GM23338 (cell line): Measurements from ENCODE around the gene SLC3A2. TPM values are rescaled to one million over a fixed set of nuclear protein-coding genes. Genes with fewer than 3 reads are reported as not detected.
"Not testable (repeated sequence)": the region's sequence is repeated elsewhere in the genome, so short reads cannot be mapped to it uniquely, and the experiment has no call there.

ENCODE experiments used
- ATAC-seq: fragments of 200-7000 bp; cut with Tn5 transposase; 3 replicates; pipeline ENCODE4 v1.9.1; 2020
- DNase-seq: peaks from one replicate; pipeline ENCODE4 v3.0.0-alpha.2; 2015; ENCODE audit warnings: low spot score
- H2AFZ ChIP-seq: fragments of 200-600 bp; sonication (generic); 2 replicates; pipeline ENCODE4 v1.8.0; 2016; ENCODE audit warnings: antibody characterized with exemption, mild to moderate bottlenecking, moderate library complexity
- H3F3A ChIP-seq: fragments of 200-600 bp; sonication (generic); replicated peaks from 2 replicates; pipeline ENCODE4 v1.8.0; 2017; ENCODE audit warnings: antibody characterized with exemption, mixed run types, low read depth
- H3K27ac ChIP-seq: fragments of 200-600 bp; sonication (generic); 2 replicates; pipeline ENCODE4 v1.6.1; 2016; ENCODE audit warnings: low read depth
- H3K27me3 ChIP-seq: fragments of 200-600 bp; sonication (generic); 2 replicates; pipeline ENCODE4 v1.8.0; 2016; ENCODE audit warnings: mild to moderate bottlenecking, mixed run types, moderate library complexity; ENCODE audit not compliant: insufficient read depth
- H3K36me3 ChIP-seq: fragments of 200-600 bp; sonication (generic); 2 replicates; pipeline ENCODE4 v1.8.0; 2016; ENCODE audit warnings: mild to moderate bottlenecking; ENCODE audit not compliant: insufficient read depth
- H3K4me1 ChIP-seq: fragments of 200-600 bp; sonication (generic); 2 replicates; pipeline ENCODE4 v1.8.0; 2016; ENCODE audit warnings: mild to moderate bottlenecking, moderate library complexity; ENCODE audit not compliant: insufficient read depth
- H3K4me2 ChIP-seq: fragments of 200-600 bp; sonication (generic); 2 replicates; pipeline ENCODE4 v1.7.1; 2017; ENCODE audit warnings: mixed run types
- H3K4me3 ChIP-seq: fragments of 200-600 bp; sonication (generic); 2 replicates; pipeline ENCODE4 v1.6.1; 2016; ENCODE audit warnings: mixed run types
- H3K79me2 ChIP-seq: fragments of 200-600 bp; sonication (generic); replicated peaks from 2 replicates; pipeline ENCODE4 v1.8.0; 2017; ENCODE audit warnings: mild to moderate bottlenecking; ENCODE audit not compliant: insufficient read depth
- H3K9me2 ChIP-seq: fragments of 200-600 bp; sonication (generic); 2 replicates; pipeline ENCODE4 v1.8.0; 2017; ENCODE audit not compliant: insufficient read depth
- H4K20me1 ChIP-seq: fragments of 200-600 bp; sonication (generic); replicated peaks from 2 replicates; pipeline ENCODE4 v1.8.0; 2017; ENCODE audit warnings: mild to moderate bottlenecking; ENCODE audit not compliant: insufficient read depth
- H3K27ac Mint-ChIP-seq: 2 replicates; pipeline ENCODE4 v1.8.0; 2020; ENCODE audit warnings: inconsistent platforms, mild to moderate bottlenecking, moderate library complexity, mixed read lengths
- H3K27me3 Mint-ChIP-seq: 3 replicates; pipeline ENCODE4 v1.8.0; 2022; ENCODE audit warnings: low read depth, mild to moderate bottlenecking, moderate library complexity, mixed read lengths, inconsistent platforms; ENCODE audit not compliant: insufficient read depth, poor library complexity
- H3K36me3 Mint-ChIP-seq: 3 replicates; pipeline ENCODE4 v1.8.0; 2021; ENCODE audit warnings: low read depth, mild to moderate bottlenecking, inconsistent platforms, moderate library complexity, mixed read lengths
- H3K4me1 Mint-ChIP-seq: 3 replicates; pipeline ENCODE4 v1.8.0; 2020; ENCODE audit warnings: mild to moderate bottlenecking, inconsistent platforms, mixed read lengths
- H3K4me3 Mint-ChIP-seq: 3 replicates; pipeline ENCODE4 v1.8.0; 2021; ENCODE audit warnings: moderate library complexity, mild to moderate bottlenecking, inconsistent platforms, mixed read lengths
- H3K9me3 Mint-ChIP-seq: 3 replicates; pipeline ENCODE4 v1.8.0; 2020; ENCODE audit warnings: moderate library complexity, mild to moderate bottlenecking, inconsistent platforms, mixed read lengths
- polyA plus RNA-seq: library from polyadenylated mRNA; unstranded; fragments of >200 nt; fragmentation: Nextera tagmentation; extraction: Ambion mirVana; gene quantifications from 2 replicates; pipeline ENCODE4 v1.2.1, GENCODE V29; 2016
- small RNA-seq: library from RNA; depleted of rRNA; stranded (forward); fragments of <200 nt; gene quantifications from one replicate; pipeline ENCODE3, GENCODE V24; 2014; ENCODE audit warnings: low replicate concordance
- total RNA-seq: library from RNA; depleted of rRNA; stranded (reverse); fragments of >200 nt; shearing (Covaris generic); gene quantifications from 2 replicates; pipeline ENCODE4 v1.2.3, GENCODE V29; 2014; rRNA removed

SLC3A2 gene
- total and polyA plus RNA-seq, 2 experiments from 2014 or later = 240 to 425 TPM

DNA sequence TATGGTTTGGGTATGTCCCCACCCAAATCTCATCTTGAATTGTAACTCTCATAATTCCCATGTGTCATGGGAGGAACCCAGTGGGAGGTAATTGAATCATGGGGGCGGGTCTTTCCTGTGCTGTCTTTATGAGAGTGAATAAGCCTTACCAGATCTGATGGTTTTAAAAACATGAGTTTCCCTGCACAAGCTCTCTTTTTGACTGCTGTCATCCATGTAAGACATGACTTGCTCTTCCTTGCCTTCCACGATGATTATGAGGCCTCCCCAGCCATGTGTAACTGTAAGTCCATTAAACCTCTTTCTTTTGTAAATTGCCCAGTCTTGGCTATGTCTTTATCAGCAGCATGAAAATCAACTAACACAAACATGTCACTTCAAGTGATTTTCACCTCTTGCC, 56.8 kb downstream of the SLC3A2 start:
- H3K36me3 Mint-ChIP-seq, H3K4me1 Mint-ChIP-seq, H3K27ac ChIP-seq, H3K27me3 ChIP-seq, H3K79me2 ChIP-seq, H3K27me3 Mint-ChIP-seq, H3F3A ChIP-seq, H3K4me2 ChIP-seq, H2AFZ ChIP-seq, H4K20me1 ChIP-seq, H3K9me2 ChIP-seq, H3K27ac Mint-ChIP-seq, ATAC-seq, DNase-seq, H3K36me3 ChIP-seq, H3K4me3 Mint-ChIP-seq, H3K4me3 ChIP-seq, H3K4me1 ChIP-seq: not testable (repeated sequence)
- H3K9me3 Mint-ChIP-seq = peaks cover 13% of the 10 kb centered on the region

Small RNAs within 50 kb of the gene (small RNA-seq; reads per million reads assigned to genes)
- gene RF00099 (not detected), gene RN7SL259P (not detected), gene SNORD22 (not detected), gene SNORD26 (not detected), gene SNORD27 (not detected), gene SNORD28 (not detected), gene SNORD30 (1,082 reads per million, percentile 100 among the genes with 10 or more reads in this experiment)

Other genes starting within 250 kb of the SLC3A2 start
- gene GANAB, start 234.3 kb upstream of the SLC3A2 start, total RNA-seq = 267 and 272 TPM in 2 replicates
- gene GANAB, start 234.3 kb upstream of the SLC3A2 start, polyA plus RNA-seq = 76.8 and 82.3 TPM in 2 replicates
- gene INTS5, start 227.6 kb upstream of the SLC3A2 start, total RNA-seq = 33.4 and 37.2 TPM in 2 replicates
- 5.7 TPM in 2 replicates for gene INTS5, start 227.6 kb upstream of the SLC3A2 start, polyA plus RNA-seq
- 110 and 132 TPM in 2 replicates for gene C11orf98, start 215.7 kb upstream of the SLC3A2 start, total RNA-seq
- gene C11orf98, start 215.7 kb upstream of the SLC3A2 start, polyA plus RNA-seq = 479 and 507 TPM in 2 replicates
- gene CSKMT, start 215.6 kb upstream of the SLC3A2 start, total RNA-seq = 8.0 and 26.4 TPM in 2 replicates
- 25.6 and 30.0 TPM in 2 replicates for gene CSKMT, start 215.6 kb upstream of the SLC3A2 start, polyA plus RNA-seq
- 13.0 and 15.9 TPM in 2 replicates for gene UQCC3, start 209.2 kb upstream of the SLC3A2 start, total RNA-seq
- 53.9 and 54.7 TPM in 2 replicates for gene UQCC3, start 209.2 kb upstream of the SLC3A2 start, polyA plus RNA-seq
- 2.8 TPM in 2 replicates for gene LBHD1, start 208.6 kb upstream of the SLC3A2 start, total RNA-seq
- 1.5 and 2.9 TPM in 2 replicates for gene LBHD1, start 208.6 kb upstream of the SLC3A2 start, polyA plus RNA-seq
- 62.0 and 132 TPM in 2 replicates for gene UBXN1, start 201.8 kb upstream of the SLC3A2 start, total RNA-seq
- gene UBXN1, start 201.8 kb upstream of the SLC3A2 start, polyA plus RNA-seq = 126 and 132 TPM in 2 replicates
- gene LRRN4CL, start 191.4 kb upstream of the SLC3A2 start, total RNA-seq = 0.12 and 0.21 TPM in 2 replicates
- gene LRRN4CL, start 191.4 kb upstream of the SLC3A2 start, polyA plus RNA-seq = 0.08 and 0.10 TPM in 2 replicates
- 49.0 and 60.2 TPM in 2 replicates for gene BSCL2, start 173.5 kb upstream of the SLC3A2 start, total RNA-seq
- gene BSCL2, start 173.5 kb upstream of the SLC3A2 start, polyA plus RNA-seq = 81.7 and 91.5 TPM in 2 replicates
- 0.82 and 2.1 TPM in 2 replicates for gene GNG3, start 173.2 kb upstream of the SLC3A2 start, total RNA-seq
- 5.7 and 7.2 TPM in 2 replicates for gene GNG3, start 173.2 kb upstream of the SLC3A2 start, polyA plus RNA-seq
- 18.3 and 21.7 TPM in 2 replicates for gene HNRNPUL2, start 153.4 kb upstream of the SLC3A2 start, total RNA-seq
- 9.4 and 10.9 TPM in 2 replicates for gene HNRNPUL2, start 153.4 kb upstream of the SLC3A2 start, polyA plus RNA-seq
- 27.5 and 51.4 TPM in 2 replicates for gene TTC9C, start 152.4 kb upstream of the SLC3A2 start, total RNA-seq
- gene TTC9C, start 152.4 kb upstream of the SLC3A2 start, polyA plus RNA-seq = 42.0 and 42.6 TPM in 2 replicates
- gene ZBTB3, start 126.7 kb upstream of the SLC3A2 start, total RNA-seq = 82.6 and 91.7 TPM in 2 replicates
- gene ZBTB3, start 126.7 kb upstream of the SLC3A2 start, polyA plus RNA-seq = 47.8 and 52.2 TPM in 2 replicates
- gene POLR2G, start 119.3 kb upstream of the SLC3A2 start, total RNA-seq = 101 and 117 TPM in 2 replicates
- gene POLR2G, start 119.3 kb upstream of the SLC3A2 start, polyA plus RNA-seq = 193 and 196 TPM in 2 replicates
- 30.6 and 50.6 TPM in 2 replicates for gene TAF6L, start 109.5 kb upstream of the SLC3A2 start, total RNA-seq
- 21.8 and 23.0 TPM in 2 replicates for gene TAF6L, start 109.5 kb upstream of the SLC3A2 start, polyA plus RNA-seq
- gene TMEM179B, start 93.5 kb upstream of the SLC3A2 start, total RNA-seq = 15.3 and 17.5 TPM in 2 replicates
- 10.6 and 16.9 TPM in 2 replicates for gene TMEM179B, start 93.5 kb upstream of the SLC3A2 start, polyA plus RNA-seq
- 35.6 and 46.1 TPM in 2 replicates for gene TMEM223, start 88.9 kb upstream of the SLC3A2 start, total RNA-seq
- gene TMEM223, start 88.9 kb upstream of the SLC3A2 start, polyA plus RNA-seq = 59.6 and 69.1 TPM in 2 replicates
- 31.8 and 33.8 TPM in 2 replicates for gene NXF1, start 75.5 kb upstream of the SLC3A2 start, total RNA-seq
- gene NXF1, start 75.5 kb upstream of the SLC3A2 start, polyA plus RNA-seq = 31.1 and 31.7 TPM in 2 replicates
- gene STX5, start 48.8 kb upstream of the SLC3A2 start, total RNA-seq = 15.0 and 22.2 TPM in 2 replicates
- 7.4 and 7.7 TPM in 2 replicates for gene STX5, start 48.8 kb upstream of the SLC3A2 start, polyA plus RNA-seq
- gene TEX54, start 48.1 kb upstream of the SLC3A2 start, total RNA-seq = not detected in 2 replicates
- gene TEX54, start 48.1 kb upstream of the SLC3A2 start, polyA plus RNA-seq = 1.3 and 1.9 TPM in 2 replicates
- 109 and 136 TPM in 2 replicates for gene WDR74, start 41.3 kb upstream of the SLC3A2 start, total RNA-seq
- gene WDR74, start 41.3 kb upstream of the SLC3A2 start, polyA plus RNA-seq = 94.4 and 95.8 TPM in 2 replicates
- gene CHRM1, start 40.5 kb downstream of the SLC3A2 start, total RNA-seq = 0.14 TPM in 1 of 2 replicates, not detected in the other
- gene CHRM1, start 40.5 kb downstream of the SLC3A2 start, polyA plus RNA-seq = 0.30 and 0.44 TPM in 2 replicates
- gene SLC22A6, start 104.1 kb downstream of the SLC3A2 start, total RNA-seq = not detected in 2 replicates
- gene SLC22A6, start 104.1 kb downstream of the SLC3A2 start, polyA plus RNA-seq = not detected in 2 replicates
- gene SLC22A8, start 134.9 kb downstream of the SLC3A2 start, total RNA-seq = not detected in 2 replicates
- gene SLC22A8, start 134.9 kb downstream of the SLC3A2 start, polyA plus RNA-seq = not detected in 2 replicates